B cell (primary cell): ENCODE data around the gene APP. TPM values are rescaled to one million over a fixed set of nuclear protein-coding genes. Genes with fewer than 3 reads are reported as not detected.

Experiments
- ATAC-seq: fragments of 200-7000 bp; cut with Tn5 transposase; one replicate; pipeline ENCODE4 v1.10.0; 2021; ENCODE audit warnings: low read depth, mild to moderate bottlenecking, moderate number of reproducible peaks, moderate library complexity
- CTCF ChIA-PET: fragments of 350-600 bp; sonication (Branson Sonifier 250); formaldehyde crosslinking; loops from one replicate; lab custom pipeline; 2021; ENCODE audit warnings: antibody characterized with exemption, inconsistent platforms; lab: Charles Lee
- POLR2A ChIA-PET: fragments of 350-600 bp; sonication (Branson Sonifier 250); formaldehyde crosslinking; loops from one replicate; lab custom pipeline; 2021; ENCODE audit warnings: antibody characterized with exemption; lab: Charles Lee
- DNase-seq: peaks from one replicate; pipeline ENCODE4 v3.0.0; 2013
- H2AFZ ChIP-seq: 2 replicates; pipeline ENCODE4 v1.6.1; 2012; ENCODE audit warnings: mild to moderate bottlenecking, low read depth, low read length; ENCODE audit not compliant: insufficient read depth, poor library complexity, severe bottlenecking
- H3K27ac ChIP-seq, 2 donors: 1 replicate in 1 of 2; 2 replicates in 1 of 2; pipeline ENCODE4 v1.5.1; 2012 to 2013; ENCODE audit warnings: low read length in 2 of 2, mild to moderate bottlenecking in 2 of 2, moderate library complexity in 1 of 2
- H3K27me3 ChIP-seq, 4 experiments: fragments of 200-600 bp in 1 of 4; sonication (generic) in 1 of 4; replicated peaks in 1 of 4; 1 replicate in 2 of 4; 2 replicates in 2 of 4; pipeline versions ENCODE4 v1.6.1 to v1.7.0; 2013 to 2016; ENCODE audit warnings: low read length in 3 of 4, mild to moderate bottlenecking in 2 of 4, mixed read lengths in 1 of 4, moderate library complexity in 1 of 4; ENCODE audit not compliant: insufficient read depth in 4 of 4, control insufficient read depth in 3 of 4; ENCODE audit errors: control extremely low read depth in 1 of 4
- H3K36me3 ChIP-seq, 2 experiments: replicated peaks in 1 of 2; 1 replicate in 1 of 2; 2 replicates in 1 of 2; pipeline versions ENCODE4 v1.6.1 to v1.7.1; 2013; ENCODE audit warnings: low read length in 1 of 2; ENCODE audit not compliant: insufficient read depth in 2 of 2, control insufficient read depth in 1 of 2; ENCODE audit errors: control extremely low read depth in 1 of 2, extremely low read depth in 1 of 2
- H3K4me1 ChIP-seq, 2 donors: fragments of 200-600 bp in 1 of 2; sonication (generic) in 1 of 2; 1 replicate in 1 of 2; 2 replicates in 1 of 2; pipeline versions ENCODE4 v1.5.1 to v1.6.1; 2013 to 2017; ENCODE audit warnings: low read length in 2 of 2; ENCODE audit not compliant: control insufficient read depth in 2 of 2, insufficient read depth in 2 of 2
- H3K4me2 ChIP-seq: replicated peaks from 2 replicates; pipeline ENCODE3; 2012; ENCODE audit warnings: mild to moderate bottlenecking, low read depth, low read length; ENCODE audit not compliant: poor library complexity, severe bottlenecking
- H3K4me3 ChIP-seq, 5 experiments: fragments of 200-600 bp in 1 of 5; sonication (generic) in 1 of 5; 1 replicate in 3 of 5; 2 replicates in 2 of 5; pipeline versions ENCODE4 v1.5.1 to v1.7.0; 2011 to 2016; ENCODE audit warnings: low read length in 4 of 5, mild to moderate bottlenecking in 4 of 5, low read depth in 2 of 5, control low read depth in 1 of 5, moderate library complexity in 1 of 5; ENCODE audit not compliant: insufficient read depth in 1 of 5; ENCODE audit errors: control extremely low read depth in 1 of 5, extremely low read depth in 1 of 5
- H3K79me2 ChIP-seq: fragments of 200-600 bp; sonication (generic); one replicate; pipeline ENCODE4 v1.6.0; 2016; ENCODE audit warnings: low read length; ENCODE audit not compliant: control insufficient read depth, insufficient read depth
- H3K9ac ChIP-seq: fragments of 200-600 bp; sonication (generic); 2 replicates; pipeline ENCODE4 v1.6.1; 2017; ENCODE audit warnings: mild to moderate bottlenecking, low read length, moderate library complexity
- H3K9me3 ChIP-seq, 3 donors: one replicate each; pipeline versions ENCODE4 v1.6.1 to v1.7.1; 2013; ENCODE audit warnings: low read length in 2 of 3; ENCODE audit not compliant: control insufficient read depth in 2 of 3, insufficient read depth in 1 of 3; ENCODE audit errors: control extremely low read depth in 1 of 3
- H4K20me1 ChIP-seq: 2 replicates; pipeline ENCODE4 v1.6.0; 2012; ENCODE audit warnings: mild to moderate bottlenecking, low read length; ENCODE audit not compliant: insufficient read depth, control insufficient read depth, poor library complexity, severe bottlenecking
- H3K27ac Mint-ChIP-seq: one replicate; pipeline ENCODE4 v1.8.0; 2021; ENCODE audit warnings: mixed read lengths
- H3K27me3 Mint-ChIP-seq: one replicate; pipeline ENCODE4 v1.8.0; 2021; ENCODE audit warnings: mixed read lengths
- H3K4me1 Mint-ChIP-seq: one replicate; pipeline ENCODE4 v1.8.0; 2021; ENCODE audit warnings: mixed read lengths
- H3K4me3 Mint-ChIP-seq: one replicate; pipeline ENCODE4 v1.8.0; 2021; ENCODE audit warnings: mixed read lengths
- H3K9me3 Mint-ChIP-seq: one replicate; pipeline ENCODE4 v1.8.0; 2022; ENCODE audit warnings: mixed read lengths; ENCODE audit not compliant: insufficient read depth
- EZH2 ChIP-seq: IDR thresholded peaks from 2 replicates; pipeline ENCODE4 v1.6.1; 2012; ENCODE audit warnings: borderline replicate concordance, low read depth, mild to moderate bottlenecking, moderate library complexity, low read length; ENCODE audit not compliant: insufficient read depth, poor library complexity, severe bottlenecking
- WGBS: methylation state at CpG from one replicate; pipeline ENCODE4 v1.1.5; 2013; ENCODE audit warnings: missing lambda C conversion rate; ENCODE audit not compliant: insufficient coverage; 5-methylcytosine and 5-hydroxymethylcytosine counted together
- intact Hi-C: fragments of 100-400 bp; cut with micrococcal nuclease; formaldehyde crosslinking; loops from one replicate; pipeline ENCODE4 v1.10.0; 2022
- polyA plus RNA-seq: library from polyadenylated mRNA; depleted of rRNA; stranded (reverse); fragments of >200 nt; gene quantifications from 2 replicates; pipeline ENCODE4 v1.2.3, GENCODE V29; 2012
- total RNA-seq, 2 donors: library from RNA; stranded (reverse); fragments of 120-200 nt in 1 of 2; gene quantifications; 1 replicate in 1 of 2; 2 replicates in 1 of 2; pipeline versions ENCODE4 v1.2.3 to v1.2.4, GENCODE V29; 2013 to 2022
- TF ChIP-seq, protein P1 (sequence below): fragments of 200-600 bp; IDR thresholded peaks from one replicate; pipeline ENCODE4 v1.8.0; 2022; ENCODE audit warnings: antibody characterized with exemption, mild to moderate bottlenecking

The APP gene
- total and polyA plus RNA-seq, 2 donors (not counting 1 experiment from before 2014, with no cell fraction given) = 28.3 to 34.7 TPM

- Histone ChIP-seq H4K20me1 (no peaks in the 10 kb centered on the region), H3K36me3 (no peaks in the 10 kb centered on the region), H3K4me3 (no peak overlapping the region), H3K27me3 (no peaks in the 10 kb centered on the region), H3K27ac (no peak overlapping the region), H3K4me1 (no peaks in the 10 kb centered on the region), H3K9ac (no peak overlapping the region), H3K9me3 (no peaks in the 10 kb centered on the region), H2AFZ (no peak overlapping the region), H3K79me2 (no peaks in the 10 kb centered on the region), H3K4me2 (no peak overlapping the region)
- H3K4me1 Mint-ChIP-seq = no peaks in the 10 kb centered on the region
- H3K27ac Mint-ChIP-seq = no peak overlapping the region
- DNase-seq = no peak
- TF ChIP-seq, protein P1, sequence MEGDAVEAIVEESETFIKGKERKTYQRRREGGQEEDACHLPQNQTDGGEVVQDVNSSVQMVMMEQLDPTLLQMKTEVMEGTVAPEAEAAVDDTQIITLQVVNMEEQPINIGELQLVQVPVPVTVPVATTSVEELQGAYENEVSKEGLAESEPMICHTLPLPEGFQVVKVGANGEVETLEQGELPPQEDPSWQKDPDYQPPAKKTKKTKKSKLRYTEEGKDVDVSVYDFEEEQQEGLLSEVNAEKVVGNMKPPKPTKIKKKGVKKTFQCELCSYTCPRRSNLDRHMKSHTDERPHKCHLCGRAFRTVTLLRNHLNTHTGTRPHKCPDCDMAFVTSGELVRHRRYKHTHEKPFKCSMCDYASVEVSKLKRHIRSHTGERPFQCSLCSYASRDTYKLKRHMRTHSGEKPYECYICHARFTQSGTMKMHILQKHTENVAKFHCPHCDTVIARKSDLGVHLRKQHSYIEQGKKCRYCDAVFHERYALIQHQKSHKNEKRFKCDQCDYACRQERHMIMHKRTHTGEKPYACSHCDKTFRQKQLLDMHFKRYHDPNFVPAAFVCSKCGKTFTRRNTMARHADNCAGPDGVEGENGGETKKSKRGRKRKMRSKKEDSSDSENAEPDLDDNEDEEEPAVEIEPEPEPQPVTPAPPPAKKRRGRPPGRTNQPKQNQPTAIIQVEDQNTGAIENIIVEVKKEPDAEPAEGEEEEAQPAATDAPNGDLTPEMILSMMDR = no peak
- no peak for TF ChIP-seq EZH2
- no peak for ATAC-seq
- POLR2A ChIA-PET = no interaction called here
- H3K27me3 Mint-ChIP-seq = no peaks in the 10 kb centered on the region
- CTCF ChIA-PET = interaction anchor here (1.6 kb wide), 1 partner anchor 254 kb away, joined by 6 read pairs; no protein-coding TSS in a partner anchor
- intact Hi-C loops = loop anchor here (1.0 kb wide), 1 partner anchor 254 kb away; no protein-coding TSS in a partner anchor
- WGBS = 67% methylated on average over 1 of the region's 3 CpGs
- H3K4me3 Mint-ChIP-seq = no peak overlapping the region
- H3K9me3 Mint-ChIP-seq = no peaks in the 10 kb centered on the region
These were observed 308.5 kb downstream of the APP start for GRCh38 chr21:25862112-25862511.

DNA sequence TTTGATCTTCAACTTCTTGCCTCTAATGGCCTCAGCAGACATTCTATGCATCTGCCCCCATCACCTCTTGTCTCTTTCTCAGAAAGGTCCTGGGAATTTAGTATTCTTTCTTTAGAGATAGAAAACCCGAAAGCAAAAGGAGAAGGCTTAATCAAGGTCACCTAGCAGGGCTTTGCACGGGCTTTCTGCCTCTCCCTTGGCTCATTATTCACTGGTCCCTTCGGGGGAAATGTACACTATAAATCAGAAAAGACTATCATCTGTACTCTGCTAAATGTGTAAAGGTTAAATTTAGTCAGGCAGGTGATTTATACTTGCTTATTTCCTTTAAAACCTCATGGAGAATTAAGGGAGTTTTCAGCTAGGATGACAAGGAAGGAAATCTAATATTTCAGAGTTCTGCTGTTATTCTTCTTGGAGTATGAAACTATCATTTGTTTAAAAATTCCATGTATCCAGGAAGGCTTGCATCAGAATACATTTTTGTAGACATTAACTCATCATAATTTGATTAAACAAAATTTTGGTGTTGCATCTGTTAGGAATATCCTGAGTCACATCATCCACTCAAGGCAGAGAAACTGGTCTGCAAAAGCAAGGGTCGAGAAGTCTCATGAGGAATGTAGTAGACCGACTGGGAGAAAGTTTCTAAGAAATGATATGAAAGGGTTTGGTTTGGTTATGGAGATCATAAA lies 311.2 kb downstream of the APP start:
- Mint-ChIP-seq H3K4me1 (no peaks in the 10 kb centered on the region), H3K9me3 (no peaks in the 10 kb centered on the region), H3K4me3 (no peak overlapping the region), H3K27me3 (no peaks in the 10 kb centered on the region), H3K27ac (no peak overlapping the region)
- ATAC-seq (no peak), DNase-seq (no peak)
- H3K9me3 ChIP-seq = no peaks in the 10 kb centered on the region
- no peak overlapping the region for H3K4me2 ChIP-seq
- no peak overlapping the region for H3K9ac ChIP-seq
- no peak overlapping the region for H3K4me3 ChIP-seq
- TF ChIP-seq, protein P1 = no peak
- TF ChIP-seq EZH2 = no peak
- H3K4me1 ChIP-seq = no peaks in the 10 kb centered on the region
- CTCF ChIA-PET = no interaction called here
- no peaks in the 10 kb centered on the region for H4K20me1 ChIP-seq
- H3K27me3 ChIP-seq = no peaks in the 10 kb centered on the region
- POLR2A ChIA-PET = no interaction called here
- WGBS = no CpG with 5 or more reads among the region's 5 CpGs
- H3K79me2 ChIP-seq = no peaks in the 10 kb centered on the region
- intact Hi-C loops = no loop called here
- H2AFZ ChIP-seq = no peak overlapping the region
- no peaks in the 10 kb centered on the region for H3K36me3 ChIP-seq
- no peak overlapping the region for H3K27ac ChIP-seq
